Measurements from ENCODE around the gene ATP12A. TPM values are rescaled to one million over a fixed set of nuclear protein-coding genes. Genes with fewer than 3 reads are reported as not detected.

The ATP12A gene
- total and polyA plus RNA-seq, 7 donors = not detected

GRCh38 chr13:24636776-24637175 lies 43.4 kb upstream of the ATP12A start:
- Histone ChIP-seq H3K27me3 (ENCODE audit: insufficient read depth in 3 of 3, low read length in 2 of 3) (no peaks in the 10 kb centered on the region), H3K4me1 (no peaks in the 10 kb centered on the region), H3K4me3 (no peak overlapping the region), H3K27ac (no peak overlapping the region), H3K9me3 (no peaks in the 10 kb centered on the region), H3K36me3 (ENCODE audit: insufficient read depth in 1 of 2, low read depth in 1 of 2) (no peaks in the 10 kb centered on the region)
- TF ChIP-seq, protein P1, sequence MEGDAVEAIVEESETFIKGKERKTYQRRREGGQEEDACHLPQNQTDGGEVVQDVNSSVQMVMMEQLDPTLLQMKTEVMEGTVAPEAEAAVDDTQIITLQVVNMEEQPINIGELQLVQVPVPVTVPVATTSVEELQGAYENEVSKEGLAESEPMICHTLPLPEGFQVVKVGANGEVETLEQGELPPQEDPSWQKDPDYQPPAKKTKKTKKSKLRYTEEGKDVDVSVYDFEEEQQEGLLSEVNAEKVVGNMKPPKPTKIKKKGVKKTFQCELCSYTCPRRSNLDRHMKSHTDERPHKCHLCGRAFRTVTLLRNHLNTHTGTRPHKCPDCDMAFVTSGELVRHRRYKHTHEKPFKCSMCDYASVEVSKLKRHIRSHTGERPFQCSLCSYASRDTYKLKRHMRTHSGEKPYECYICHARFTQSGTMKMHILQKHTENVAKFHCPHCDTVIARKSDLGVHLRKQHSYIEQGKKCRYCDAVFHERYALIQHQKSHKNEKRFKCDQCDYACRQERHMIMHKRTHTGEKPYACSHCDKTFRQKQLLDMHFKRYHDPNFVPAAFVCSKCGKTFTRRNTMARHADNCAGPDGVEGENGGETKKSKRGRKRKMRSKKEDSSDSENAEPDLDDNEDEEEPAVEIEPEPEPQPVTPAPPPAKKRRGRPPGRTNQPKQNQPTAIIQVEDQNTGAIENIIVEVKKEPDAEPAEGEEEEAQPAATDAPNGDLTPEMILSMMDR (IDR thresholded peaks at IDR 0.05) = no peak
- ATAC-seq (no peak), DNase-seq (no peak)
- 90 to 92% (median 90%) methylated on average over 8 of the region's 8 CpGs for WGBS, 3 donors
- intact Hi-C loops (cut with DNase I) = no loop called here

DNA sequence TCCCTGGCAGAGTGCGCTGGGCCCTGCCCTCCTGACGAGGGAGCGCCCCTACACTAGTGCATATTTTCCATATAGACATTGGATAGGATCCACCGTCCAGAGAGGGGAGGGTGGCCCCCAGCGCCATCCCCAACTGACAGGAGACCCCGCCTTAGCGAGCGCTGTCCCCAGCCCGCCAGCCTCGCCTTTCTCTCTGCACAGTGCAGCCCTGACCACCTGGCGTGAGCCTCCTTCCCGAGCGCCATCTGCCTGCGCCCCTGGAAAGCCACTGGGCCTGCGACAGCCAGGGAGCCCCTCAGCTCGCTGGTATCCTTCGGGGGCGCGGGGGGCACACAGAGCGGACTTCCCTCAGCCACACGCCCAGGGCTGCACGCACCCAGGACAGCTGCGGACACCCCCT lies 42.1 kb upstream of the ATP12A start:
- ATAC-seq = no peak
- H3K27ac ChIP-seq = no peak overlapping the region
- H3K36me3 ChIP-seq (ENCODE audit: insufficient read depth in 1 of 2, low read depth in 1 of 2) = no peaks in the 10 kb centered on the region
- intact Hi-C loops (cut with DNase I) = no loop called here
- TF ChIP-seq, protein P1 (IDR thresholded peaks at IDR 0.05) = no peak
- no peaks in the 10 kb centered on the region for H3K27me3 ChIP-seq (ENCODE audit: insufficient read depth in 3 of 3, low read length in 2 of 3)
- no peaks in the 10 kb centered on the region for H3K4me1 ChIP-seq
- H3K4me3 ChIP-seq = no peak overlapping the region
- DNase-seq = no peak
- no peaks in the 10 kb centered on the region for H3K9me3 ChIP-seq
- WGBS, 3 donors = 46 to 55% (median 55%) methylated on average over 19 to 23 of the region's 23 CpGs

- 93 to 95% (median 94%) methylated on average over 4 of the region's 4 CpGs for WGBS, 3 donors
- H3K4me1 ChIP-seq = no peaks in the 10 kb centered on the region
- H3K4me3 ChIP-seq = no peak overlapping the region
- DNase-seq (no peak), ATAC-seq (no peak)
- TF ChIP-seq, protein P1 (IDR thresholded peaks at IDR 0.05) = no peak
- no peaks in the 10 kb centered on the region for H3K27me3 ChIP-seq (ENCODE audit: insufficient read depth in 3 of 3, low read length in 2 of 3)
- H3K9me3 ChIP-seq = no peaks in the 10 kb centered on the region
- intact Hi-C loops (cut with DNase I) = no loop called here
- H3K27ac ChIP-seq = no peak overlapping the region
- no peaks in the 10 kb centered on the region for H3K36me3 ChIP-seq (ENCODE audit: insufficient read depth in 1 of 2, low read depth in 1 of 2)
These were observed 39.5 kb upstream of the ATP12A start for GRCh38 chr13:24640752-24641151.

GRCh38 chr13:24642219-24642618 lies 38.0 kb upstream of the ATP12A start:
- H3K4me3 ChIP-seq = no peak overlapping the region
- H3K27ac ChIP-seq = no peak overlapping the region
- no peak for DNase-seq
- TF ChIP-seq, protein P1 (IDR thresholded peaks at IDR 0.05) = no peak
- H3K9me3 ChIP-seq = no peaks in the 10 kb centered on the region
- H3K4me1 ChIP-seq = no peaks in the 10 kb centered on the region
- no peaks in the 10 kb centered on the region for H3K27me3 ChIP-seq (ENCODE audit: insufficient read depth in 3 of 3, low read length in 2 of 3)
- 88 to 90% (median 88%) methylated on average over 6 of the region's 6 CpGs for WGBS, 3 donors
- no peak for ATAC-seq
- H3K36me3 ChIP-seq (ENCODE audit: insufficient read depth in 1 of 2, low read depth in 1 of 2) = no peaks in the 10 kb centered on the region
- intact Hi-C loops (cut with DNase I) = no loop called here

GRCh38 chr13:24644036-24644435 lies 36.2 kb upstream of the ATP12A start:
- DNase-seq (no peak), ATAC-seq (no peak)
- intact Hi-C loops (cut with DNase I) = no loop called here
- WGBS, 3 donors = 70 to 80% (median 71%) methylated on average over 1 of the region's 1 CpG
- Histone ChIP-seq H3K4me3 (no peak overlapping the region), H3K27ac (no peak overlapping the region), H3K4me1 (no peaks in the 10 kb centered on the region), H3K36me3 (ENCODE audit: insufficient read depth in 1 of 2, low read depth in 1 of 2) (no peaks in the 10 kb centered on the region), H3K9me3 (no peaks in the 10 kb centered on the region), H3K27me3 (ENCODE audit: insufficient read depth in 3 of 3, low read length in 2 of 3) (no peaks in the 10 kb centered on the region)
- TF ChIP-seq, protein P1 (IDR thresholded peaks at IDR 0.05) = no peak

Measured in psoas muscle (tissue), 8 donors.